ENCODE measurements around the gene ZEB2.

GRCh38 chr2:144539289-144539782 is 19.4 kb upstream of the ZEB2 start:
- TF ChIP-seq, protein P1, sequence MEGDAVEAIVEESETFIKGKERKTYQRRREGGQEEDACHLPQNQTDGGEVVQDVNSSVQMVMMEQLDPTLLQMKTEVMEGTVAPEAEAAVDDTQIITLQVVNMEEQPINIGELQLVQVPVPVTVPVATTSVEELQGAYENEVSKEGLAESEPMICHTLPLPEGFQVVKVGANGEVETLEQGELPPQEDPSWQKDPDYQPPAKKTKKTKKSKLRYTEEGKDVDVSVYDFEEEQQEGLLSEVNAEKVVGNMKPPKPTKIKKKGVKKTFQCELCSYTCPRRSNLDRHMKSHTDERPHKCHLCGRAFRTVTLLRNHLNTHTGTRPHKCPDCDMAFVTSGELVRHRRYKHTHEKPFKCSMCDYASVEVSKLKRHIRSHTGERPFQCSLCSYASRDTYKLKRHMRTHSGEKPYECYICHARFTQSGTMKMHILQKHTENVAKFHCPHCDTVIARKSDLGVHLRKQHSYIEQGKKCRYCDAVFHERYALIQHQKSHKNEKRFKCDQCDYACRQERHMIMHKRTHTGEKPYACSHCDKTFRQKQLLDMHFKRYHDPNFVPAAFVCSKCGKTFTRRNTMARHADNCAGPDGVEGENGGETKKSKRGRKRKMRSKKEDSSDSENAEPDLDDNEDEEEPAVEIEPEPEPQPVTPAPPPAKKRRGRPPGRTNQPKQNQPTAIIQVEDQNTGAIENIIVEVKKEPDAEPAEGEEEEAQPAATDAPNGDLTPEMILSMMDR (IDR thresholded peaks at IDR 0.05), result no peak
- TF ChIP-seq POLR2A (IDR thresholded peaks at IDR 0.05), result no peak

Measured in adrenal gland (tissue), 5 donors.